Measurements from ENCODE around the gene ELAVL2.

The ELAVL2 gene

GRCh38 chr9:23830476-23830805 lies 4.4 kb upstream of the ELAVL2 start:
- Histone ChIP-seq H2BK12ac (ENCODE audit: low read length) (no peak overlapping the region), H3K14ac (ENCODE audit: low read length) (no peak overlapping the region), H3K9ac (ENCODE audit: low read depth, low read length, poor library complexity) (no peak overlapping the region), H3K4ac (ENCODE audit: low read length) (no peak overlapping the region), H4K8ac (ENCODE audit: low read depth, low read length) (no peak overlapping the region), H2AK5ac (ENCODE audit: low read depth, low read length) (no peak overlapping the region), H3K23ac (ENCODE audit: low read depth, low read length, poor library complexity) (no peak overlapping the region), H3K36me3 (replicated peaks in 1 of 2; ENCODE audit: control insufficient read depth in 2 of 2, insufficient read depth in 2 of 2, low read length in 2 of 2) (no peaks in the 10 kb centered on the region), H3K4me2 (ENCODE audit: insufficient read depth, low read length, poor library complexity, severe bottlenecking) (peak overlapping the region; percentile 12), H2BK5ac (ENCODE audit: low read length) (no peak overlapping the region), H3K4me1 (ENCODE audit: control insufficient read depth in 2 of 2, insufficient read depth in 1 of 2, low read depth in 1 of 2, low read length in 2 of 2) (peaks cover 7 to 9% of the 10 kb centered on the region in 2 donors), H3K27ac (replicated peaks; ENCODE audit: low read length) (no peak overlapping the region), H3K4me3 (ENCODE audit: low read length in 2 of 2) (peak overlapping the region in 1 of 2 donors; percentile 47), H3K79me1 (ENCODE audit: low read depth, low read length) (no peaks in the 10 kb centered on the region), H4K91ac (ENCODE audit: low read depth, low read length, poor library complexity) (no peak overlapping the region), H2AFZ (ENCODE audit: low read length) (peak overlapping the region; percentile 90), H3K18ac (ENCODE audit: low read length) (no peak overlapping the region), H2BK15ac (ENCODE audit: low read length) (no peak overlapping the region), H2BK120ac (ENCODE audit: low read depth, low read length) (no peak overlapping the region), H3K9me3 (replicated peaks in 1 of 2; ENCODE audit: control insufficient read depth in 2 of 2, insufficient read depth in 1 of 2, low read depth in 1 of 2, low read length in 2 of 2) (no peaks in the 10 kb centered on the region), H3K27me3 (ENCODE audit: control insufficient read depth in 3 of 3, insufficient read depth in 3 of 3, low read depth in 1 of 3, low read length in 3 of 3) (peaks cover 0 to 12% (median 3%) of the 10 kb centered on the region in 3 experiments)
- no CpG with 5 or more reads among the region's 5 CpGs for WGBS, 2 donors (ENCODE audit: extremely low coverage in 2 of 2, insufficient read length in 2 of 2, insufficient replicate concordance in 1 of 2)
- DNase-seq (ENCODE audit: low spot score): no peak

- peak overlapping the region; percentile 43 for H3K4me2 ChIP-seq (ENCODE audit: insufficient read depth, low read length, poor library complexity, severe bottlenecking)
- H2BK12ac ChIP-seq (ENCODE audit: low read length): no peak overlapping the region
- no peak overlapping the region for H3K27ac ChIP-seq (replicated peaks; ENCODE audit: low read length)
- H2BK5ac ChIP-seq (ENCODE audit: low read length): no peak overlapping the region
- H3K4me1 ChIP-seq (ENCODE audit: control insufficient read depth in 2 of 2, insufficient read depth in 1 of 2, low read depth in 1 of 2, low read length in 2 of 2): peaks cover 7 to 9% of the 10 kb centered on the region in 2 donors
- H3K4me3 ChIP-seq (ENCODE audit: low read length in 2 of 2): peak overlapping the region in 1 of 2 donors; percentile 47
- H2BK15ac ChIP-seq (ENCODE audit: low read length): no peak overlapping the region
- H3K18ac ChIP-seq (ENCODE audit: low read length): no peak overlapping the region
- H3K9ac ChIP-seq (ENCODE audit: low read depth, low read length, poor library complexity): no peak overlapping the region
- no peak overlapping the region for H3K23ac ChIP-seq (ENCODE audit: low read depth, low read length, poor library complexity)
- no peak overlapping the region for H3K4ac ChIP-seq (ENCODE audit: low read length)
- H2BK120ac ChIP-seq (ENCODE audit: low read depth, low read length): no peak overlapping the region
- H4K8ac ChIP-seq (ENCODE audit: low read depth, low read length): no peak overlapping the region
- no peaks in the 10 kb centered on the region for H3K79me1 ChIP-seq (ENCODE audit: low read depth, low read length)
- H2AK5ac ChIP-seq (ENCODE audit: low read depth, low read length): no peak overlapping the region
- no peak overlapping the region for H3K14ac ChIP-seq (ENCODE audit: low read length)
- no peak overlapping the region for H4K91ac ChIP-seq (ENCODE audit: low read depth, low read length, poor library complexity)
- H3K9me3 ChIP-seq (replicated peaks in 1 of 2; ENCODE audit: control insufficient read depth in 2 of 2, insufficient read depth in 1 of 2, low read depth in 1 of 2, low read length in 2 of 2): no peaks in the 10 kb centered on the region
- DNase-seq (ENCODE audit: low spot score): no peak
- WGBS, 2 donors (ENCODE audit: extremely low coverage in 2 of 2, insufficient read length in 2 of 2, insufficient replicate concordance in 1 of 2): no CpG with 5 or more reads among the region's 22 CpGs
- no peak overlapping the region for H2AFZ ChIP-seq (ENCODE audit: low read length)
- peaks cover 0 to 12% (median 3%) of the 10 kb centered on the region in 3 experiments for H3K27me3 ChIP-seq (ENCODE audit: control insufficient read depth in 3 of 3, insufficient read depth in 3 of 3, low read depth in 1 of 3, low read length in 3 of 3)
- no peaks in the 10 kb centered on the region for H3K36me3 ChIP-seq (replicated peaks in 1 of 2; ENCODE audit: control insufficient read depth in 2 of 2, insufficient read depth in 2 of 2, low read length in 2 of 2)
These were observed 3.8 kb upstream of the ELAVL2 start for GRCh38 chr9:23829580-23830475.

GRCh38 chr9:23825700-23826099 lies 340 bp downstream of the ELAVL2 start:
- no peak overlapping the region for H4K91ac ChIP-seq (ENCODE audit: low read depth, low read length, poor library complexity)
- peaks cover 14% of the 10 kb centered on the region for H3K79me1 ChIP-seq (ENCODE audit: low read depth, low read length)
- no peak overlapping the region for H2BK5ac ChIP-seq (ENCODE audit: low read length)
- no peak for DNase-seq (ENCODE audit: low spot score)
- no peak overlapping the region for H3K23ac ChIP-seq (ENCODE audit: low read depth, low read length, poor library complexity)
- H3K4ac ChIP-seq (ENCODE audit: low read length): no peak overlapping the region
- WGBS, 2 donors (ENCODE audit: extremely low coverage in 2 of 2, insufficient read length in 2 of 2, insufficient replicate concordance in 1 of 2): no CpG with 5 or more reads among the region's 12 CpGs
- no peak overlapping the region for H2BK12ac ChIP-seq (ENCODE audit: low read length)
- no peak overlapping the region for H3K9ac ChIP-seq (ENCODE audit: low read depth, low read length, poor library complexity)
- H2BK15ac ChIP-seq (ENCODE audit: low read length): no peak overlapping the region
- H3K27me3 ChIP-seq (ENCODE audit: control insufficient read depth in 3 of 3, insufficient read depth in 3 of 3, low read depth in 1 of 3, low read length in 3 of 3): peaks cover 12 to 40% (median 20%) of the 10 kb centered on the region in 3 experiments
- no peak overlapping the region for H2BK120ac ChIP-seq (ENCODE audit: low read depth, low read length)
- H3K36me3 ChIP-seq (replicated peaks in 1 of 2; ENCODE audit: control insufficient read depth in 2 of 2, insufficient read depth in 2 of 2, low read length in 2 of 2): no peaks in the 10 kb centered on the region
- peak overlapping the region; percentile 81 for H2AFZ ChIP-seq (ENCODE audit: low read length)
- H3K14ac ChIP-seq (ENCODE audit: low read length): no peak overlapping the region
- no peak overlapping the region for H4K8ac ChIP-seq (ENCODE audit: low read depth, low read length)
- H3K27ac ChIP-seq (replicated peaks; ENCODE audit: low read length): no peak overlapping the region
- H3K4me2 ChIP-seq (ENCODE audit: insufficient read depth, low read length, poor library complexity, severe bottlenecking): peak overlapping the region; percentile 87
- no peak overlapping the region for H2AK5ac ChIP-seq (ENCODE audit: low read depth, low read length)
- peaks cover 7 to 18% of the 10 kb centered on the region in 2 donors for H3K4me1 ChIP-seq (ENCODE audit: control insufficient read depth in 2 of 2, insufficient read depth in 1 of 2, low read depth in 1 of 2, low read length in 2 of 2)
- H3K18ac ChIP-seq (ENCODE audit: low read length): no peak overlapping the region
- H3K9me3 ChIP-seq (replicated peaks in 1 of 2; ENCODE audit: control insufficient read depth in 2 of 2, insufficient read depth in 1 of 2, low read depth in 1 of 2, low read length in 2 of 2): no peaks in the 10 kb centered on the region
- H3K4me3 ChIP-seq (ENCODE audit: low read length in 2 of 2): peak overlapping the region; percentile 60 to 79

- Histone ChIP-seq H2BK5ac (ENCODE audit: low read length) (no peak overlapping the region), H3K27ac (replicated peaks; ENCODE audit: low read length) (no peak overlapping the region), H4K8ac (ENCODE audit: low read depth, low read length) (no peak overlapping the region), H3K27me3 (ENCODE audit: control insufficient read depth in 3 of 3, insufficient read depth in 3 of 3, low read depth in 1 of 3, low read length in 3 of 3) (peaks cover 12 to 41% (median 17%) of the 10 kb centered on the region in 3 experiments), H4K91ac (ENCODE audit: low read depth, low read length, poor library complexity) (no peak overlapping the region), H3K14ac (ENCODE audit: low read length) (no peak overlapping the region), H3K18ac (ENCODE audit: low read length) (no peak overlapping the region), H2AFZ (ENCODE audit: low read length) (peak overlapping the region; percentile 81), H3K79me1 (ENCODE audit: low read depth, low read length) (peaks cover 14% of the 10 kb centered on the region), H2BK15ac (ENCODE audit: low read length) (no peak overlapping the region), H3K9me3 (replicated peaks in 1 of 2; ENCODE audit: control insufficient read depth in 2 of 2, insufficient read depth in 1 of 2, low read depth in 1 of 2, low read length in 2 of 2) (no peaks in the 10 kb centered on the region), H3K23ac (ENCODE audit: low read depth, low read length, poor library complexity) (no peak overlapping the region), H2BK12ac (ENCODE audit: low read length) (no peak overlapping the region), H3K4me3 (ENCODE audit: low read length in 2 of 2) (peak overlapping the region; percentile 60 to 79), H3K4me1 (ENCODE audit: control insufficient read depth in 2 of 2, insufficient read depth in 1 of 2, low read depth in 1 of 2, low read length in 2 of 2) (peaks cover 5 to 16% of the 10 kb centered on the region in 2 donors), H2BK120ac (ENCODE audit: low read depth, low read length) (no peak overlapping the region), H3K4ac (ENCODE audit: low read length) (no peak overlapping the region), H3K36me3 (replicated peaks in 1 of 2; ENCODE audit: control insufficient read depth in 2 of 2, insufficient read depth in 2 of 2, low read length in 2 of 2) (no peaks in the 10 kb centered on the region), H3K9ac (ENCODE audit: low read depth, low read length, poor library complexity) (no peak overlapping the region), H2AK5ac (ENCODE audit: low read depth, low read length) (no peak overlapping the region), H3K4me2 (ENCODE audit: insufficient read depth, low read length, poor library complexity, severe bottlenecking) (peak overlapping the region; percentile 87)
- DNase-seq (ENCODE audit: low spot score): no peak
- no CpG with 5 or more reads among the region's 25 CpGs for WGBS, 2 donors (ENCODE audit: extremely low coverage in 2 of 2, insufficient read length in 2 of 2, insufficient replicate concordance in 1 of 2)
These were observed 1.0 kb downstream of the ELAVL2 start for GRCh38 chr9:23824830-23825591.
